Activated gamma-delta T cell treated with anti-CD3 and anti-CD28 coated beads, Interleukin-2, amount 50 U/mL, for 16 hours (primary cell): ENCODE data around the gene SYNDIG1.

ENCODE experiments used
- DNase-seq: peaks from one replicate; pipeline ENCODE4 v3.0.0-alpha.2; 2020; ENCODE audit warnings: low read depth

The SYNDIG1 gene

DNA sequence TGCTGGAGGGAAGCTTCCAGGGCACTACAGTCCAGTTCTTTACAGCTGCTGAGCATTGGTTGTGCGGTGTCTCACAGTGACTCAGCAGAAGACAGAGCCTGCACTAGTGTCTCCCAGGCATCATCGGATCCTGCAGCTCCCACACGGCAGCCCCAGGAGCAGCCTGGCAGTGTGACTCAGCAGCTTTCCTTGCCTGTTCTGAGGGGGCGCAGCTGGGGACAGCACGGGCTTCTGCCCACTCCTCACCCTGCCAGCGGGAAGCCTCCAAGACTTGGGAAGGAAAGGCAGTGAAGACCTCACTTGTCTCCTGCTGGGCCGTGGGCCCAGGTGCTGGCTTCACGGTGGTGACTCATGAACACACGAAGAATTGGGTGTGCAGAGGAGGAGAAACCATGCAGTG is 165.4 kb downstream of the SYNDIG1 start:
- DNase-seq, result no peak

DNA sequence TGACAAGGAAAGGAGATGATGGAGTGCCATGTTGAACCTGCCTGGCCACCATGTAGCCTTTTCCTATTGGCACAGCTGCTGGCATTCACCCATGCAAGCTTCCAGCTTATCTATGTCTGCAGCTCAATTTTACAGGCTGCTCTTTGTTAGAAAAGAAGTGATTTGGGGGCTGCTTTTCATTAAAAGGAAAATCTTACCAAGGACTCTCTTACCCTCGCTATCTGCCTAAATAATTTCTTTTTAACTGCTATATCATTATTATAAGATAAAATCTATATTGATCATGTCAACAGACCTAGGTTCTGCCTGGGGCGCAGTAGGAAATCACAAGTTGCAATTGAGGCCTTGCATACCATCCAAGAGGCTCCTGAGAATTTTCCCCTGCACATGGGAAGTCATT is 167.2 kb downstream of the SYNDIG1 start:
- no peak for DNase-seq

DNA sequence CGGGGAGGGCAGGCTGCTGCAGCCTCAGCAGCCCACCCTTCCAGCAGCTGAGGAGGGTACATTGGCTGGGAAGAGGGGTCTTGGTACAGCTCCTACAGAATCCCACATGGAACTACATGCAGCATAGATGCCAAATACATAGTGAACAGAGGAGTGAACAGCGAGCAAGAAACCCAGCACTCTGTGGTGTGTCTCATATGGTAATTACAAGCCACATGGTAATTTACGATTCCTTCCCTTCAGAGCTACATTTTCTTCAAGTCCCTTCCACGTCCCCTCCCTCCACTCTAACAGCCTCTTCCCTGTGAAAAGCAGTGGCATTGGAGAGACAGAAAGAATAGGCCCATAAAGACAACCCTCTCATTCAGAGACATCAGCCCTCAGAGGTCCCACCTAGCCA is 167.7 kb downstream of the SYNDIG1 start:
- DNase-seq, result no peak

DNA sequence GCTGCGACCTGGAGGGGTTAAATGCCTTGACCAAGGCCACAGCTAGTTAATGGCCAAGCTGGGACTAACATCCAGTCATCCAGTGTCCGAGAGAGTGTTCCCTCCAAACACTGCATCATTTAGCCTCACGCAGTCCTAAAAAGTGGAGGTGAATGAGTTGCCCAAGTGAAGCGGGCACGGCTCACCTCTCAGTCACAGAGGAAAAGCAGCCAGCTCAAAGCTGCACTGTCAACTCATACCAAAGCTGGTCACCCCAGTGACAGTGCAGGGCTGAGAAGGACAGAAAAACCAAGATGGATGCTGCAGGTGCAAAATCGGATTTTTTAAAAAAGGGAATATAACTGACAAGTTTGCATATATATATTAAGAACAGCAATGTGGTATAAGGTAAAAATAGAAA is 168.5 kb downstream of the SYNDIG1 start:
- DNase-seq, result no peak

DNA sequence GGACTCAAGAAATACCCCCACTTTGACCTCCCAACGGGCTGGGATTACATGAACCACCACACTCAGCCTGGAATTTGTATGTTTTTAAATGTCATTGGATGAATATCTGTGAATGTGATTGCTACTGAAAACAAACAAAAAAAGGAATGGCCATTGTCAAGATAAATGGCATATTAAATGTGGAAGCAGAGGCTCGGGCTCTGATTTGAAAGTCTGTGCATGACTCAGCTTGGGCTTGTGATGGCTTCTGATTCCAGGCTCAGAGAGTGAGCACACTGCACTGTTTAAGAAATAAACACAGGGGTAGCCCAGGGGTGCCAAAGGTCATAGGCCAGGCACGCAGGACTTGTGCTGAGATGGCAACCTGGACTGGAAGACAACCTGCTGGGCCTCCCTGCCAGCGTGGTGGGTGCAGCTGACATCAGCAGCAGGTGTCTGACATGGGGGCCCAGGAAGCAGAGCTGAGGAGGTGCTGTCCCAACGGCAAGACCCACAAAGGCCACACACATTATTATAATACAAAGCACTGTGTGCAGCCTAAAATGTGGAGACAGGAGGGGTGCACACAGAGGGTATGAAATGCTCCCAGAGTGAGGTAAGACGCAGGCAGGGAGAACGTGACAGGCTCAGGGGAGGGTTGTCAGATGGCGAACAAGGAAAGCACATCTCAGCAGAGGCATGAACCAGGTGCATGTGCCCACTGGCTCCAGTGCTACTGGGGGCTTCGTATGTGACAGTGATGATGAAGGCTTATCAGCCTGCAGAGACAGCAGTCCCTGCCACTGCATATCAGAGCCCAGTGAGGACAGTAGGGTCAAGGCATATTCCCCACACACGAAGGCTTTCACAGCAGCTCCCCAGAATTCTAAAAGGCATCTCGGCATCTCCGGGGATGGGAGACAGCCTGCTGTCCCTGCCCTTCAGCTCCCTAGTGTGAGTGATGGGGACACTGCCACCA is 169.4 kb downstream of the SYNDIG1 start:
- no peak for DNase-seq

DNA sequence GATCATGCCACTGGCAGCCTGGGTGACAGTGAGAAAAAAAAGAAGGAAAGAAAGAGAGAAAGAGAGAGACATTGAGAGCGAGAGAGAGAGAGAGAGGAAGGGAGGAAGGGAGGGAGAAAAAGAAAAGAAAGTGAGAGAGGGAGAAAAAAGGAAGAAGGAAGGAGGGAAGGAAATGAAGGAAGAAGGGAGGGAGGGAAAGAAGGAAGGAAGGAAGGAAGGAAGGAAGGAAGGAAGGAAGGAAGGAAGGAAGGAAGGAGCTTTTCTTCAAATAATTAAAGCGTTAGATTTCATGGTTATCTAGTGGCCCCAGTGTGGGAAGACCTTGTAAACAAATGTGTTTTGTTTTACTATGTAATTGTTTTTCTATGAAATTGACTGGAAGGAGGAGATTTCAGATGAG is 170.8 kb downstream of the SYNDIG1 start:
- no peak for DNase-seq

DNA sequence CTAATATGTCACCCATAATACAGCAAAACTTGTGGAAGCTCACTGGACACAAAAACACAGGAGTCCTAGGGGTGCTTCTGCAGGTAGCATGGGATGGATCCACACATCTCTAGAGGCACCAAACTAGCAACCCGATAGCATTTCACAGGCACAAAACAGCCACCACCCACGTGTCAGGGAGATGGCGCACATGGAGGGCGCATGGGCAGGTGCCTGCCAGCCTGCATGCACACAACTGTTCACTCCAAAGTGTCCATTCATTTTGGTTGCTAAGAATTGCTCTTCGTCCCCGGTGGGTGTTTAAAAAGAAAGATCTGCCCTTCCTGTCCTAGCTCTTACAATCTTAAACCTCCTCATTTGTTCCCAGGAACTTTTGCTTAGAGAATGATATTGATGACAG is 171.3 kb downstream of the SYNDIG1 start:
- DNase-seq, result no peak

DNA sequence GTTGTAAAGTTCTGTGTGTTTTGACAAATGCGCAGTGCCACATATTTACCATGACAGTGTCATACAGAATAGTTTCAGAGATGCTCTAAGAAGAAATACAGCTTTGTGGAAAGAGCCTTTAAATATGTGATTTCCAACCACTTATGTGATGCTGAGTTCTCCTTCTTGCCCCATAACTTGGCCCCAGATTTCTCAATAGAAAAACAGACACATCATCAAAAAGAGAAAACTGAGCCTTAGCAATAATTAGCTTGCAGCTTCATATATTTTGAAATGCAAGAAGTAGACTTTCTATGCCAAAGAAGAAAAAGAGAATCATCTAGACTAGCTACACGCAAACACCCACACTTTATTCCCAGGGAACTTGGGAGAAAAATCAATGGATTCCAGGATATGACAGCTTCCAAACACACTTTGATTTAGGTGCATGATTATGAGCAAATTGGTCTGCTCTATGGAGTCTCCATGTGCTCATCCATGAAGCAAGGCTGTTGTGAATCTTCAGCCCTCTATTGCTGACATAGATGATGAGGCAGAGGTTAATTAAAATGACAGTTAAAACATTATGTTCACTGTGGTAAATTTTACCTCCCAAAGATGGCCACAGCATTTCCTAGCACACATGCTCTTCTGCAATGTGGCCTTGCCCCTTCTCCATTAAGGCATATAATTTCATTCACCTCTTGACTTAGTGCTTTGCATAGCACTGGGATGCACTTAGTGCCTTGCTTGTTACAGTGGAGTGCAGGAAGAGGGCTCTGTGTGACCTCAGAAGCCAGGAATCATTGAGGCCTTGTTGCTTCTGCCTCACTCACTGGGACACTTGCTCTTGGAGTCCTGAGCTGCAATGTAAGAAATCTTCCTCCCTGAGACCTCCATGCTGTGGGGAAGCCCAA is 174.6 kb downstream of the SYNDIG1 start:
- no peak for DNase-seq

DNA sequence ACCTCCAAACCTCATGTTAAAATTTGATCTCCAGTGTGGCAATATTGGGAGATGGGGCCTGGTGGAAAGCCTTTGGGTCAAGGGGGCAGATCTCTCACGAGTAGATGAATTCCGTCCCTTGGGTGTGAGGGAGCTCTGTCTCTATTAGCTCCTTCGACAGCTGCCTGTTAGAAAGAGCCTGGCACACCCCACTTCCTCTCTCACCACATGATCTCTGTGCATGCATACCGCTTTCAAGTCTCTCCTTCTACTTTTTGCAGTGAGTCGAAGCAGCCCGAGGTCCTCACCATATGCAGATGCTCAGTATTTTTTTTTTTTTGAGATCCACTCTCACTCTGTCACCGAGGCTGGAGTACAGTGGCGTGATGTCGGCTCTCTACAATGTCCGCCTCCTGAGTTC is 176.9 kb downstream of the SYNDIG1 start:
- no peak for DNase-seq

DNA sequence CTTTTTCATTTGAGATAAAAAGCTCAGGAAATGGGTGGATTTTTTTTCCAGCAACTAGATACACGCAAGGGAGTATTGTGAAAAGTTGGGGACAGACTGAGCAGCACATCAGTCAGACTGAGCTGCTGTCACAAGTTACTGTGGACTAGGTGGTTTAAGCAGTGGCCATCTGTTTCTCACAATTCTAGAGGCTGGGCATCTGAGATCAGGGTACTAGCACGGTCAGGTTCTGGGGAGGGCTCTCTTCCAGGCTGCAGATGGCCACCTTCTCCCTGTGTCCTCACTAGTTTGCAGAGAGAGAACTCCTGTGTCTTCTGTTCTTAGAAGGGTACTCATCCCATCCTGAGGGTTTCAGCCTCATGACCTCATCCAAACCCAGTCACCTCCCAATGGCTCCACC is 178.3 kb downstream of the SYNDIG1 start:
- no peak for DNase-seq

DNA sequence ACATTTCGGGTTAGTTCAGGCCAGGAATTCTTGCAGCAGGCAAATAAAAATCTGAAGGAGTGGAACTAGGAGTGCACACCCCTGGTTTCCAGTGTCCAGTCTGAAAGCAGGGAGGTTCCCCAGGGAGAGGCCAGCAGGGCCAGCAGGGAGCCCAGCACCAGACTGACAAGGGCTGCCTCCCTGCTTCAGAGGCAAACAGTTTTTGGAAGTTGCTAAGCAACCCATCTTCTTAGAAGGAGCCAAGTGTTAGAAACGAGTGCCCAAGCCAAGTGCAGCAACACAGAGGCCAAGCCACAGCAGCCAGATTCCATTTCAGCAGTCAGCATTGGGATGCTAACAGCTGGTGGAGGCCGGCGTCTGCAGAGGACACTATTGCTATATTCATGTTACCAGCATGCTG is 179.1 kb downstream of the SYNDIG1 start:
- DNase-seq, result no peak

DNA sequence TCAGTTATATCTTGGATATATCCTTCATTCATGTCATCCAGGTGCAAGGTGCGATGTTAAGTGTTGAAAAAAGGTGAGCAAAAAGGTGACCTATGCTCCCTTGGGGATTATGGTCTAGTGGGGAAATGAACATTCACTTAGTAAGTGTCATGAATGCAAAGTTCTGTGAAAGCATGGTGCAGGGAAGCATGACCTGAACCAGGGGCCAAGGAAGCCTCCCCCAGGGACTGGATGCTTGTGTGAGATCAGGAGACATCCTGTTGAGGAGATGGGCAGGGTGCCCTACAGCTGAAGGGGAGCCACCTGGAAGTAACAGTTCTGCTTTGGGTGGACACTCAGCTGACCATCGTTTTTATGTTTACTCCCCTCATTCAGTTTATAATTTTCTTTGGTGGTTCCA is 179.5 kb downstream of the SYNDIG1 start:
- no peak for DNase-seq

DNA sequence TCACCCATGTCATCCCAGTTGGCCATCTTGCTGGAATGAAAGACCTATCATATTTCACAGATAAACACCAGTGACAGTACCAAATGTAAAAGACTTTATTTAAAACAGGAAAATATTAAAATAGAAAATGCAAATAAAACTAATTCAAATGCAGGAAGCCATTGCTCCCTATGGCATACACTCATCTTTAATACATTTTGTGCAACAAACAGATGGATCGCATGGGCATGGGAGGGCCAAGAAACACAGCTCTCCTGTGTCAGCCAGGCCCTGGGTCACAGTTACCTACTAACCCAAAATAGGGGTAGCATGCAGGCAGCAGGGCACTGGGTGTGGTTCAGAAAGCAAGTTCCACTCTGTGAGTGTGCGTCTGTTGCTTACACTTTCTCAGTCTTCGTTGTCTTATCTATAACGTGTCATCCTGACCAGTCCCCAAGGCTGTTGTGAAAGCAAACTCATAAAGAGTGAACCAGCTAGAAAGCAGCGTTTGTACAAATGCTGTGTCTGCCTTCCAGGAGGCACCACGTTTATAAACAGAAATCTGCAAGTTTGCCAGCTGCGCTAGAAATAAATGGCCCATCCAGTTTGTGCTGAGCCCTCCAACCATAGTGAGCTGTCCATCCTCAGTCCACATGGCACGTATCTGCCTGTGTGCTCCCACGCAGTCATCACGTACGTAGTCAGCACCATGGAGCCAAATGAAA is 180.5 kb downstream of the SYNDIG1 start:
- DNase-seq, result no peak

DNA sequence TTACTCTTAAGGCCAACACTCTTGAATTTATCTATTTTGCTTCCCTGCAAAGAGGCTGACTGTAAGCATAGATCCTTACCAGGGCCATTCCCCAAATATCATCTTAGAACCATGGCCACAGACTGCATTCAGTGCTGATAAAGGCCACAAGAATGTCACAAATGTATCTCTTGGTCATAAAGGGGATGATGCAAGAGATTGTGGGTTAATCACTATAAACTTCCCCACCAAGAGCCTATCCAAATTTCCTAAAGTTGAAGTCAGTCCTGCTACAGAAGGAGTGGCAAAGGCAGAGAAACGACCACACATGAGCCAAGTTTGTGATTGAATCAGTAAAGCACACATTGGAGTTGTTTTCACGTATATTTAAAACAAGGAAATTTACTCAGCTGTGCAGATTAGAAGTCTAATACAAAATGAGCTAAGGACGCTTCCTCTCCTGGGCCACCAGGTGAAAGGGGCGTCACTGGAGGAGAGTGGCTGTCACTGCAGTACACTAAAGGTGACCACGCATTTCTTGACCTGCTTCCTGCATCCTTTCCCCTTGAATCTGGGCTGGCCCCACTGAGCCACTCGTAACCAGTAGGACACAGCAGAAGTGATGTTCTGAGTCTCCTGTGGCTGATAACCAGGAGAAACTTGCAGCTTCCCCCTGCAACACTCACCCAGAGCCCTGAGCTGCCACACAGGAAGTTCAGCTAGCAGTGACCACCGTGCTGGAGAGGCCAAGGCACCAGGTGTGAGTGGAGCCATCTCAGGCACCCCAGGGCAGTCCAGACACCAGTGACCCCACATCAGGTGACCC is 181.9 kb downstream of the SYNDIG1 start:
- DNase-seq, result no peak

DNA sequence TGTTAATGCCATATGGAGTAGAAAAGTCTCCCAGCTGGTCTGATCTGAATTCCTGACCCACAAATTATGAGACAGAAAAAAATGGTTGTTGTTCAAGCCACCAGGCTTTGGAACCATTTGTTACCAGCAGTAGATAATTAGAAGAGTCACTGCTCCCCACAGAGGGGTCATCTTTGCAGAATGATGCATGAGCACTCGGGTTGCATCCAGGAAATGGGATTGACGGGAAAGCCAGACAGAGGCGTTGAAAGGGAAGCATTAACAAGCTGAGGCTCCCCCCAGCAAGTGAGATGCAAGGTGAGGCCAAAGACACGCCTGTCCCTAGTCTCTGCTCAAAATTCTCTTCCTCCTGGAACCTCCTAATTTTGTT is 182.5 kb downstream of the SYNDIG1 start:
- DNase-seq, result no peak

DNA sequence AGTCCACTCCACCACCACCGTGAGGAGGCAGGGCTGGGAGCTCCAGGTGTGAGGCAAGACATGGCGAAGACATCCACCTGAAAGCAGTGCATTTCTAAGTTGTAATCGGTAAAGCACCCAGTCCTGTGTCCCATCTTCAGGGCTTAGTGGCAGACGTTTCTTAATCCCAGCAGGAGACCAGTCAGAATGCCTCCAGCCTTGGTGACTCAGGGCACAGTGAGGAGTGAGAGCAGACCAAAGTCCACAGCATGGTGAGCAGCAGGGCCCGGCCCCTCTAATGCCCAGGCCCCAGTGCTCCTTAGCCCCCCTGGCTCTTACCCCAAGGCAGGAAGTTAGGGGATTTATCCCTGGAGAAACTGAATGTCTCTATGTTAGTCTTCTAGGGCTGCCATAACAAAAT is 183.9 kb downstream of the SYNDIG1 start:
- no peak for DNase-seq

DNA sequence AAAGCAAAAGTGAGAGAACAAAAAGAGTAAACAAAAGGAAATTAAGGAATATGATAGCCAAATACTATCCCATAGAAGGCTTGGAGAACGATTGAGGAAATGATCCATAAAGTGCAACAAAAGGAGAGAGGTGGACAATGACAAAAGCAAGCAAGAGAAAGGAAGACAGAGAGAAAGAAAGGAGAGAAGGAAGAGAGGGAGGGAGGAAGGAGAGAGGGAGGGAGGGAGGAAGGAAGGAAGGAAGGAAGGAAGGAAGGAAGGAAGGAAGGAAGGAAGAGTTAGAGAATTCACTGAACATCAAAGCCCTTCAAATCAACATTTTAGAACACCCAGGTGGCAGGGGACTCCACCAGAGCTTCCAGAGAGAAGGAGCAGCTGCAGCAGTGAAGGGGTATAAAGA is 185.0 kb downstream of the SYNDIG1 start:
- no peak for DNase-seq

DNA sequence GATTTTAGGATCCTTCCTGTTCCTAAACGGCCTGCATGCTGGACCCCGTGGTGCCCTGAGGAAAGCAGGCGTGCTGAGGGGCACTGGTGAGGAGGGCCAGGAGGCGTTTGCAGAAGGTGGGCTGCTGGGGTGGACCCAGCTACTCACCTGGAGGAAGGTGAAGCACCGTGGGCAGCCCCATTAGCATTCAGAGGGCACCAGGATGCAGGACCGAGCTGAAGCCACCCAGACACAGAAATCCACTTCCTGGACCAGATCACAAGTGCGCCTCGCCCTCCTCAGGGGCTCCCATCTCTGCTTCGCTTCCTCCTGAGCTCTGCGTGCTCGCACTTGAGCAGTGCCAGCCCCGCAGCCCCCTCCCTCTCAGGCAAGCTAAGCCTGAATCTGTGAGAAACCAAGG is 187.0 kb downstream of the SYNDIG1 start:
- no peak for DNase-seq

DNA sequence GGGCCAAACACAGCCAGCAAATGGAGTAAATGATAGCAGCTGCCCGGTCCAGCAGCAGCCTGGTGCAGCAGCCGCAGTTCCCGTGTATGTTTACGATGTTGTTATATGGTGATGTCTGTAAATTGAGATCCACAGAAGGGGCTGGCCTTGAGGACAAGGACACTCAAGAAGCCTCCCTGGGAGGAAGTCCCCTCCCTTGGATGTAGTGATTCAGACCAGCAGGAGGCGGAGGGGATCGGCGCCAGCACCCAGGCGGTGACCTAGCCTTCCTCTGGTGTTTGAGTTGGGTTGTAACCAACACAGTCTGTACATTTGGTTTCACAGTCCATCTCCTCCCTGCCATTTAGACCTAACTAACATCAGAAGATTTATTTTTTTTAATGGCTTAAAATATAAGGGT is 187.8 kb downstream of the SYNDIG1 start:
- no peak for DNase-seq

DNA sequence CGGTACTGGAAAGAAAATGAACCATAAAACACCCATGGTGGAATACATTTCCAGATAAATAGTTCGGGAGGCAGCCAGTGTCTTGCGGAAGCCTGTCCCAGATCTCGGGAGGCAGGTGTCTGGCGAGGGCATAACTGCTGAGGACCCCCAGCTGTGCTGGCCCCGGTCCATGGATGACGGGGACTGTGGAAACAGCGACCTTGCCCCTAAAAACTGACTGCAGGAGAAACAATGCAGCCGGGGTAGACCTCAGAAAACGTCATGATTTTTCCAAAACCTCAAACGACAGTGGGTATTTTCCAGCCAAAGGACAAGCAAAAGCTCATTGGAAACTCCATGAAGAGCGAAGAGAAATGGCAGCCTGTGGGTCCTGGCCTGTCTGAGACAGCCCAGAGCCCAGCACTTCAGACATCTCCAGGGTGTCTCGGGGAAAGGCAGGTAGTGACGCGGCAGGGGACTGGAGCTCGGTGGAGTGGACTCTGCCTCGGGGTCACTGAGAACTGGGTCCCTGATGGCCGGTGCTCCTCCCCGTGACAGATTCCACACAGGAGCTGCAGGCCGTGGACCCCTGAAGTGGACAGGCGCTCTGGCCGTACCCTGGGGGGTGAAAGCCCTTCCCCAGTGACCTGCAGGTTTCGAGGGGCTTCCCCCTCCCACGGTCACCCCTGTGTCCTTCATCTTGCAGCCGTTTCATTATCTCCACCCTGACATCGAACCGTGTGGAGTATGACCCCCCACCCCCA is 188.6 kb downstream of the SYNDIG1 start:
- DNase-seq, result no peak
